IPS DF 19.7 (cell line): ENCODE measurements around the gene CARS2.
"Not testable (repeated sequence)": the region's sequence is repeated elsewhere in the genome, so short reads cannot be mapped to it uniquely, and the experiment has no call there.

Source experiments
- DNase-seq: peaks from one replicate; pipeline ENCODE4 v3.0.0-alpha.2; 2013; ENCODE audit warnings: low read depth, low spot score

Gene CARS2, protein sequence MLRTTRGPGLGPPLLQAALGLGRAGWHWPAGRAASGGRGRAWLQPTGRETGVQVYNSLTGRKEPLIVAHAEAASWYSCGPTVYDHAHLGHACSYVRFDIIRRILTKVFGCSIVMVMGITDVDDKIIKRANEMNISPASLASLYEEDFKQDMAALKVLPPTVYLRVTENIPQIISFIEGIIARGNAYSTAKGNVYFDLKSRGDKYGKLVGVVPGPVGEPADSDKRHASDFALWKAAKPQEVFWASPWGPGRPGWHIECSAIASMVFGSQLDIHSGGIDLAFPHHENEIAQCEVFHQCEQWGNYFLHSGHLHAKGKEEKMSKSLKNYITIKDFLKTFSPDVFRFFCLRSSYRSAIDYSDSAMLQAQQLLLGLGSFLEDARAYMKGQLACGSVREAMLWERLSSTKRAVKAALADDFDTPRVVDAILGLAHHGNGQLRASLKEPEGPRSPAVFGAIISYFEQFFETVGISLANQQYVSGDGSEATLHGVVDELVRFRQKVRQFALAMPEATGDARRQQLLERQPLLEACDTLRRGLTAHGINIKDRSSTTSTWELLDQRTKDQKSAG

DNA sequence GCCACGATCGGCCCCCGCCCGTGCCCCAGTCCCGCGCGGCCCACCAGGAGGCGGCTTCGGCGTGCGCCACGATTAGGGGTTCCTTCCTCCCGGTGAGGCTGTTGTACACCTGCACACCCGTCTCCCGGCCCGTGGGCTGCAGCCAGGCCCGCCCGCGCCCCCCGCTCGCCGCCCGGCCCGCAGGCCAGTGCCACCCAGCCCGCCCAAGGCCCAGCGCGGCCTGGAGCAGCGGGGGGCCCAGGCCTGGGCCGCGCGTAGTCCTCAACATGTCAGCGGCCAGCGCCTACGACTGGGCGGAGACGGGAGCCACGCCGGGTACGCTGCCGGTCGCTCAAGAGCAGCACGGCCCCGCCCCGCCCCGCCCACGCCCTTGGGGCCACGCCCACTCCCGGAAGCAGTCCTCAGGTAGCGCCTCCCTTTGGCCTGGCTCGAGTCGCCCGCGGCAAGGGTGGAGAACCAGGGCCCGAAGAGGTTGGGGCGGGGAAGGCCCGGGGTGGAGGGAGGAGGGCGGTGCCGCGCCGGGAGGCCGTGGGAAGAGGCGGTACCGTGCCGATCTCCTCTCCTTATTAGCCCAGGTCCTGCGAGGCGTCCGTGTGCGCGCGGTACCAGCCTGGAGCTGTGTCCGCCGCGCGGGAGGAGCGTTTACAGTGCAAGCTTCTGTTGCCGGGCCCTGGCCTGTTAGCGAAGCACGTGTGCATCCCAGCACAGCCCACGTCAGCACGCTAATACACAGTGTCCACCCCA, at the start of gene CARS2:
TSS of gene CARS2 (minus strand) at position 291 of the 744 bp plus-strand sequence. CDS start at position 268, 23 bp downstream.
- peak; percentile 57 for DNase-seq

DNA sequence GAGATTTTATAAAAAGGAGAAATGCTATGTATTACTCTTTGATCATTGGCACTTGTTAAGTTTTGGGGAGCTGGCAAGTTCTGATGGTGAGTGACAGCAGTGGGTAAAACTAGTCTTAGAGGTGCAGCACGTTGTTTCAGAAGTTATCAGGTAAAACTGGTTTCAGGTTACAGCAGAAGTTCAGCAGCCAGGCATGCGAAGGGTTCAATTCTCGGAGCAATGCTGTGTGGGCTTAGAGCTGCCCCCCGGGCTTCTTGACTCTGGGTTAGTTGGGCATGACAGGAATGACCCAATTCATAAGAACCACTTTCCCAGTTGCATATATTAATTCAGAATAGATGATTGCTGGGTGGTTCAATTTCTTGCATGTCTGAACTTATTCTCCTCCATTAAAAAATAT, 42.4 kb upstream of the CARS2 start:
- DNase-seq, result no peak

DNA sequence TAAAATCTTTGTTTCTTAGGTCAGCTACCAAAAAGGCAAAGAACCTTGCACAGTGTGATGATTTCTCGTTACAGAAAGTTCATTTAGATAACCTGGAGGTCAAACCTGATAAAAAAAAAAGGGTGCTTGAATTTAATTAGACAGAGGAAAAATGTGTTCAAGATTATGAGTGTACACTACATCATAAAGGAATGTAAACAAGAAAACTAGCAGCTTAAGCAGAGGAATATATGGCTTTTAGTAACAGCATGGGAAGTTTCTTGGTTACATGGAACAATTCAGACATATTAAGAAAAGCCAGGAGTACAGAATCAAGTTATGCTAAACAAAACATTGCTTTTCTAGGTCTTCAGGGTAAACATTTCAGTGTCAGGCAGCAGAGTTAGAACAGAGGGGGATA, 40.5 kb upstream of the CARS2 start:
- no peak for DNase-seq

DNA sequence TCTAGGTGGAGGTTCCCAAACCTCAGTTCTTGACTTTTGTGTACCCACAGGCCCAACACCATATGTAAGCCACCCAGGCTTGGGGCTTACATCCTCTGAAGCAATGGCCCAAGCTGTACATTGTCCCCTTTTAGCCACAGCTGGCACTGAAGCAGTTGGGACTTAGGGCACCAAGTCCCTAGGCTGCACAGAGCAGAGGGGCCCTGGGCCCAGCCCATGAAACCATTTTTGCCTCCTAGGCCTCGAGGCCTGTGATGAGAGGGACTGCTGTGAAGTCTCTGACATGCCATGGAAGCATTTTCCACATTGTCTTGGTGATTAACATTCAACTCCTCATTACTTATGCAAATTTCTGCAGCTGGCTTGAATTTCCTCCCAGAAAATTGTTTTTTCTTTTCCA, 37.8 kb upstream of the CARS2 start:
- DNase-seq, result no peak

DNA sequence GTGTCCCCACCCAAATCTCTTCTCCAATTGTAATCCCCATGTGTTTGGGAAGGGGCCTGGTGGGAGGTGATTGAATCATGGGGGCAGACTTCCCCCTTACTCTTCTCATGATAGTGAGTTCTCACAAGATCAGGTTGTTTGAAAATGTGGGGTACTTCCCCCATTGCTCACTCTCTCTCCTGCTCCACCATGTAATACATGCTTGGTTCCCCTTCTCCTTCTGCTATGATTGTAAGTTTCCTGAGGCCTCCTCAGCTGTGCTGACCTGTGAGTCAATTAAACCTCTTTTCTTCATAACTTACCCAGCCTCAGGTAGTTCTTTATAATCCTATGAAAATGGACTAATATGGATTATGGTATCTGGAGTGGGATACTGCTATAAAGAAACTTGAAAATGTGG, 31.6 kb upstream of the CARS2 start:
- no peak for DNase-seq

DNA sequence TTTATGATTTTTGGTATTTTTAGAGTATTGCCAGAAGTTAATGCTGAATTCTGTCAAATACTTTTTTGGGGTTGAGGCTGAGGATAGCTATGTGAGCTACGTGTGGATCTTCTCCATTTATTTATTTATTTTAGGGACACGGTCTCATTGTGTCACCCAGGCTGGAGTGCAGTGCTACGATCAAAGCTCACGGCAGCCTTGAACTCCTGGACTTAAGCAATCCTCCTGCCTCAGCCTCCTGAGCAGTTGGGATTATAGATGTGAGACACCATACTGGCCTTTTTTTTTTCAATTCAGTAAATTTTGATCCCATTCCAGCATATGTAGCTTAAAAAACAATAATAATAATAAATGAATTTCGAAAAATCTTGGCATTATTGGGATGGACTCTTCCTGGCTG, 28.6 kb upstream of the CARS2 start:
- DNase-seq, result no peak

DNA sequence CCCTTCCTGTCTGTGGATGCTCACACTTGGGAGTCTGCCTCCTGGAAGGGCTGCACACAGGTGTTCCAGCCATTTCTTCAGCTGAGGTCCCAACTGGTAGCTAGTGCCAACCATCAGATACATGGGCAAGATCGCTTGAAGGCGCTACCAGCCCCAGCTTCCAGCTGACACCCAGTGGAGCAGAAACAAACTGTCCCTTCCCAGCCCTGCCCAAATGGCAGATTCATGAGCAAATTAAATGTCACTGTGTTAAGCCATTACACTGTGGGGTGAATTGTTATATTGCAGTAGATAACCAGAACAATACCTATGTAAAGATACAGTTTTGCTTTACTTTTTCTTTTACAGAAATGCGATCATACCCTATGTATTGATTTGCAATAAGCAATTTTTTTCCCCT, 25.2 kb upstream of the CARS2 start:
- no peak for DNase-seq

DNA sequence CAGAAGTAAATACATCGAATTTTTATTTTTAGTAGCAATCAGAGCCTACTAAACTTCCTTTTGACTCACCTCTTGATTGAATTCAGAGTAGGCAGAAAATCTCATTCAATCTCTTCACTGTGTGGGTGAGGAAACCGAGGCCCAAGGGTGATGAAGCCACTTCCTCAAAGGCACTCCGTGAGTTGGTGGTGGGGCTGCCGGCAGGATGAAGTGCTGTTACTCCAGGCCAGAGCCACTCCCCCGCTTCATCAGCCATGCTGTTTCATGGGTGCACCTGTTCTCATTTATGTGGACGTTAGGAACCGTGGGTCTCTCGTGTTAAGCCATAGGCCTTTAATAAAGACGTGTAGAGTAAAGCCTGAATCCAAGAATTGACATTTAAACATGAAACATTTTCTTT, 20.8 kb upstream of the CARS2 start:
- no peak for DNase-seq

DNA sequence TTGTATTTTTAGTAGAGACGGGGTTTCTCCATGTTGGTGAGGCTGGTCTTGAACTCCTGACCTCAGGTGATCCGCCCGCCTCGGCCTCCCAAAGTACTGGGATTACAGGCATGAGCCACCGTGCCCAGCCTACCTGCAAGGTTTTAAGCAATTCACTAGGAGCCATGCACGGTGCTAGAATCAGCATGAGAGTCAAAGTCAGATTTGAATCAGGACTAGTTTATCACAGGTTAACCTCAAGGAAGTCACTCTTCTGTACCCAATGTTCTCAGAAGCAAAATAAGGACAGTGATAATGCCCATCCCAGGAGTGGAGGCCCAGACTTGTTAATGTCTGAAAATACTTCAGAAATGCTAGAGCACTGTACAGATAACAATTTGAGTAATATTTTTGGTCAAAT, 20.2 kb upstream of the CARS2 start:
- DNase-seq, result not testable (repeated sequence)

DNA sequence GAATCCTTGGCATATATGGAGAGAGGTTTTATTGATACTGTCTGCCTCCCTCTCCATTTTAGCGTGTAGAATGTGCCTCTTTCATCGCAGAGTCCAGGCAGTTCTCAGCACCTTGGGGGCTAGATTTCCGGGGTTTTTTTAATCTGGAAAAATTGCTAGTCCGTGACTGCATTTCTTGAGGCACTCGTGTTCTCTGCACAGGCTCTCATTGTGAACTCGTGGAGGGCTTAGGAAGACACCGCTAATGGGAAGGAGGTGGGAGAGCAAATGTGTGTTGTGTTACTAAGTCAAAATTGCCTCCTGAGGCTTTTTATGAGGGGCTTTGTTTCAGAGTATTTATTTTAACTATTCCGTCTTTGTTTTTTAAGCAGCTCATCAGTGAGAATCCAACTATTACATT, 17.7 kb upstream of the CARS2 start:
- no peak for DNase-seq

DNA sequence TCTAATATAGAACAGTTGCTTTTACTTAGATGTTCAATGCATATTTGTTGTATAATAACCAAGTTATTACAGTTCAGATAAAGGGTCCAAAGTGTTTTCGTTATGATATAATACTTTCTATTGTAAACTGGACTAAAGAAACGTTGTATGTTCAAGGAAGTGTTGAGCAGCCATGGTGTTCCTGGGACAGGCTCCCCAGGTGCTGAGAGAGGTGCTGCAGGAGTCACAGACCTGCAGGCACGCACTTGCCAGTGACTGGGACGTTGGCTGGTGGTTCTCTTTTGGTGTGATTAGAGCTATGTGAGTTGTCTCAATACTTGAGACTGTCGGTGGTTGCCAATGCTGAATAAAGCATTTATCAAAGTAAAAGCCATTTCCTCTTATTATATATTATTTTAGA, 17.1 kb upstream of the CARS2 start:
- DNase-seq, result no peak

DNA sequence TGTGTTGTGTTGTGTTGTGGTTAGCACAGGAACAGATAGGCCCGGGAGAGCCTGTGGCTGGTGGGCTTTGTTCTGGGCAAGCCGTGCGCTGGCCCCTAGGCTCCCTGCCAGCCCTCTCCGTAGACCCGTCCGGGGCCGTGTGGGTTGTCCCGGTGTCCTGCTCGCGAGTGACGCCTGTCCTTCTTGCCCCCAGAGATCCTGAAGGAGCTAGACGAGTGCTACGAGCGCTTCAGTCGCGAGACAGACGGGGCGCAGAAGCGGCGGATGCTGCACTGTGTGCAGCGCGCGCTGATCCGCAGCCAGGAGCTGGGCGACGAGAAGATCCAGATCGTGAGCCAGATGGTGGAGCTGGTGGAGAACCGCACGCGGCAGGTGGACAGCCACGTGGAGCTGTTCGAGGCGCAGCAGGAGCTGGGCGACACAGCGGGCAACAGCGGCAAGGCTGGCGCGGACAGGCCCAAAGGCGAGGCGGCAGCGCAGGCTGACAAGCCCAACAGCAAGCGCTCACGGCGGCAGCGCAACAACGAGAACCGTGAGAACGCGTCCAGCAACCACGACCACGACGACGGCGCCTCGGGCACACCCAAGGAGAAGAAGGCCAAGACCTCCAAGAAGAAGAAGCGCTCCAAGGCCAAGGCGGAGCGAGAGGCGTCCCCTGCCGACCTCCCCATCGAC, 13.3 kb upstream of the CARS2 start:
- DNase-seq, result no peak

DNA sequence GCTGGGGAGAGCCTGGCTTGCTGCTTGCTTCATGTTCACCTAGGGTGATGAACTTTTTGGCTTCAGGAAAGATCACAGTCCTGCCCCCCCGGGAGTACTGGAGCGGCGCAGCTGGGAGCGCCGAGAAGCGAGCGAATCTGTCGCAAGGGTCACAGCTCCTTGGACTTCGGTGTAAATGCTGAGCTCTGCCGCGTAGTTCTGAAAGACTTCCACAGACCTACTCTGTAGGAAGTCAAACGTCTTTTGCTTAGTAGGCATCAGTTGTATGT, 10.3 kb upstream of the CARS2 start:
- DNase-seq, result no peak

DNA sequence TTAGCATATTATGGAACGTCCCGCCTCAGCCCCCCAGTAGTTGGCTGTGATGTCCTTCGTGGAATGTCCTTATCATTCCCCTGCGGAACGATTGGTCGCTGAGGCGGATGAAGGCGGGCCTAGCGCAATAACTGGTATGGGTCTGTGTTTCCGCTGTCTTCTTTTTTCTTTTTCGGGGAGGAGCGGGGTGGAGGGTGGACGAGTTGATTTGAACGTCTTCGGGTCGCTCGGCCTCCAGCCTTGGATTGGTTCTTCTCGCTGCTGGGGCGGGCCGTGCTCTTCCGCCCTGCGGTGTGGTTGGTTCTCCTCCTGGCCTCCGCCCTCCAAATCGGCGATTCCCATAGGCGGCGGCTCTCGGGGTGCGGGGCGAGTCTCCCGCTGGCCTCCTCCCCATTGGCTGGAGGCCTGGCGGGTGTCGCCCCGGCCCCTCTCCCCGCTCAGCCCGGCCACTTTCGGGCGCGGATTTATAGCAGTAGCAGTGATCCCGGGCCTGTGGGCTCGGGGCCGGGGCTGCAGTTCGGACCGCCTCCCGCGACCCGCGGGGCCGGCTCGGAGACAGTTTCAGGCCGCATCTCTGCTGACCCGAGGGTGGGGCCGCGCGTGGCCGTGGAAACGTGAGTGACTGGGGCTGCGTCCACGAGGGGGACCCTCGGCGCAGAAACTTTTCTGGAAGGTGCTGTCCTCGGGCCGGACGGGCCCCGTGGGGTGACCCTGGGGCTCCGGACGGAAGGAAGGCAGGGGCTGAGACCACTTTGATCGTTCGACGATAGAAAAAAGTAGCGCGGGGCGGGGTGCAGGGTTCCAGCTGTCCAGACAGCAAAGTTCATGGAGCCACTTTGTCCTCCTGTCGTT, 9.7 kb upstream of the CARS2 start:
- peak; percentile 97 for DNase-seq

DNA sequence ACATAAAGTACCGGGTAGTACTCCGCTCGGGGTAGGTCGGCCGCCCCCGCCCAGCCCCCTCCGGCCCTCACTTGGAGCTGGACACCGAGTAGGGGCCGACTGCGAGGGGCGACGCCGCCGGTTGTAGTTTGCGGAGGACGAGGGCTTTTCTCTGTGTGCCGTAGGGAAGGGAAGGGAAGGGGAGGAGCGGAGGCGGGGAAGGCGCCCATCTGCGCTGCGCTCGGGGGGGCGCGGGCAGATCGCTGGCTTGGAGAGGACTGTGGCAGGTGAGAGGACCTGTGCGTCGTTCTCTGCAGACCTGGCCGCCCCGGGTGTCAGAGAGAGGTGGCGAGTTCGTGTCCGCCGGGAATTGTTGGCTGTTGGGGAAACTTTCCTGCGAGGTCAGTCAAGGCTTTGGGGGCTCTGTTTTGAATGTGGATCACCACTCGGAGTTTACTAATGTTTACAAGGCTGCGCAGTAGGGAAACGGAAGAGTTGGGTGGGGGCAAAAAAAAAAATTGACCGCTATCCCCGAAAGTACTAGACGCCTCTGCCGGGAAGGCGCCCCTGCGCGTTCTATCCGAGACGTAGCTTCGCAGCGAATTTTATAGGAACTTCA, 9.0 kb upstream of the CARS2 start:
- DNase-seq, result no peak

DNA sequence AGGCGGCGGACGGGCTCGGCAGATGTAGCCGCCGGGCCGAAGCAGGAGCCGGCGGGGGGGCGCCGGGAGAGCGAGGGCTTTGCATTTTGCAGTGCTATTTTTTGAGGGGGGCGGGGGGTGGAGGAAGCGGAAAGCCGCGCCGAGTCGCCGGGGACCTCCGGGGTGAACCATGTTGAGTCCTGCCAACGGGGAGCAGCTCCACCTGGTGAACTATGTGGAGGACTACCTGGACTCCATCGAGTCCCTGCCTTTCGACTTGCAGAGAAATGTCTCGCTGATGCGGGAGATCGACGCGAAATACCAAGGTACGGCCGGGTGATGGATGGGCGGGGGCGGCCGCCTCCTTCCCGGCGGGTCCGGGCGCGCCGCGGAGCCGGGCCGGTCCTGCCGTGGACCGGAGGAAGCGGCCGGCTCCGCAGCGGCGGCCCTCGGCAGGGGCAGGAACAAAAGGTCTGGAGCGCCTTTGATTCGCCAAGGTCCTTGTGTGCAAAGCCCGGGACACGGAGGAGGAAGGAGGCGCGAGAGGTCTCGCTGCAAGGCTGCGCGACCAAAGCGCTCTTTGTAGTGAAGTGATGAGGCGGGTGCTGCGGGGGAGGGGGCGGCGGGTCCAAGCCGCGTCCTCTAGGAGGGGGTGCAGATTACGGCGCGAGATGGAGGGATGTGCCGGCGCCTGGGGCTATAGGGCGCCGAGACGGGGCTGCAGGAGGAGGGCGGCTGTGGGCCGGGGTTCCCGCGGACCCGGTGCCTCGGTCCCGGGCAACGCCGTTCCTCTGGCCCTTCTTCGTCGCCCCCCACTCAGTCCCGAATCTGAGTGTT, 8.3 kb upstream of the CARS2 start:
- no peak for DNase-seq

DNA sequence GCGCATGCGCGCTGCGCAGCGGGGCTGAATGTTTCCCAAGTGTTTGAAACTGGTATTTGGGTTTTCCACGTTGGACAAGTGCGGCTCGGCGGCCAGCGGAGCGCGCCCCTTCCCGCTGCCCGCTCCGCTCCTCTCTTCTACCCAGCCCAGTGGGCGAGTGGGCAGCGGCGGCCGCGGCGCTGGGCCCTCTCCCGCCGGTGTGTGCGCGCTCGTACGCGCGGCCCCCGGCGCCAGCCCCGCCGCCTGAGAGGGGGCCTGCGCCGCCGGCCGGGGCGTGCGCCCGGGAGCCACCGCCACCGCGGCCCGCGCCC, 7.7 kb upstream of the CARS2 start, which contains the start of gene ING1:
TSS of gene ING1 (plus strand) at position 59 of the 311 bp plus-strand sequence. CDS start 450 bp downstream, outside the sequence.
- no peak for DNase-seq

DNA sequence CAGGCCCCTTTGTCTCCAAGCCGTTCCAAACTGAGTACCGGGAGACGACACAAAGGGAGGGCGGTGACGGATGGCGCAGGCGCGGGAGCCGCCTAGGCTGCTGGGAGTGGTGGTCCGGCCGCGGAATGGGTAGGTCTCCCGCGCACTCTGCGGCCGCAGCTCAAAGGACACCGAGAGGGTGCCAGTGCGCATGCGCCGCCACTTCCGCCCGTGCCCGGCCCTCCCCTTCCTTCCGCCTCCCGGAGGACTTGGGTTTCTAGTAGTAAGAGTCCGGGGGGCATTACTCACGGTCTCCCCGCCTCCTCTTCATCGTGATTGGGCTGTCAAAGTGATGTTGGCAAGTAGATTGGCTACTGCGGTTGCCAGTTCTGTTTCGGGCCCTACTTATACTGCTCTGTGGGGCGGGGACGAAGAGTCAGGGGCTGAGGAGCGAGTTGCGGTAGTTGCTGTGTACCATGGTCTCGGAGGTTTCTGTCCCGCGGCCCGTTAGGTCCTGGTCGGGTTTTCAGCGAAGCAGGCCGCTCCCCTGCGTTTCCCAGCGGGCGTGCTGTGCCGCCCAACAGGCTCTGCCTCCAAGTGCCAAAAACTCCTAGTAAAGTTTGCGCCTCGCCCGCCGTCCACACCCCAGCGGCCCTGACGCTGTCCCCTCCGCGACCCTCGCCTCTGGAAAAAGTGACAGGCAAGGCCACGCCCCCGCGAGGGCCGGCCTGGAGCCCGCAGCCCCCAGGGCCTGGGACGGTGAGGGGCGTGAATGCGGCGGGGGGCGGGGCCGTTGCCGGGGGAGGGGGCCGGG, 7.1 kb upstream of the CARS2 start:
- DNase-seq, result peak; percentile 95

DNA sequence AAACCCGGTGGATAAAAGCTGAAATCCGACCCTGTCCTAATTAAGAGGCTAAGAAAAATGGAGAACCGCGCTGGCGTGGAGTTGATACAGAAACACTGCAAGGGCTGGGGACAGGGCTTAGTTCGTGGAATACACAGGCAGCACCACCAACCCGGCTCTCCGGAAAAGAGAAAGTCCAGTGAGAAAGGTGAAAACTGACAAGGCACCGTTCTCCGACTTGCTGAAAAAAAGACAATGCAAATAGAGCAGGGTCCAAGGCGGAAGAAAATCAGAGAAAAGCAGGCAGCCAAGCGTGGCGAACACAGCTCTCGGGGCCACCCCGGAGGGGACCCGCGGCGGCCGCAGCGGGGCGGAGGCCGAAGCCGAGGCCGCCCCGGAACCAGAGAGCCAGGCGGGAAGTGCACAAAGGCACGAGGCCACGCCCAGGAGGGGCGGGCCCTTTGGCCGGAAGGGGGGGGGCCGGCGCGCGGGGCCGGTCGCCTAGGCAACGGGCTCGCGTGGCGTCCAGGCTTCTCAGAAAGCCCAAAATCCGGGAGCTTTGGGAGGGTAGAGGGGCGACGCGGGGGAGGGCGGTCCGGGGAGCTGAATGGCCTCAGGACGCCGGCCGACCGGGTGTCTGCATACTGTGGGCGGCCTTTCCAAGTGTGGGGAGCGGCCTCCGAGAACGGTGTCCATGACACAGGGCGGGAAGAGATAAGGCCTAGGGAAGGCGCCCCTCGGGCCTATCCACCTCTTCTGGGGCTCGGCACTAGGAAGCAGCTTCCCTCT, 6.3 kb upstream of the CARS2 start:
- DNase-seq, result no peak
